Fibroblast of skin of abdomen (primary cell): ENCODE measurements around the gene HS3ST6.
A peak's percentile ranks its signal among the peaks of the same experiment; 100 is the strongest.
"Not testable (repeated sequence)": the region's sequence is repeated elsewhere in the genome, so short reads cannot be mapped to it uniquely, and the experiment has no call there.

Experiments
- DNase-seq: peaks from one replicate; pipeline ENCODE4 v3.0.0-alpha.2; 2013

HS3ST6 gene

GRCh38 chr16:1876468-1876867 is 41.7 kb downstream of the HS3ST6 start:
- no peak for DNase-seq

- not testable (repeated sequence) for DNase-seq
These were observed 42.1 kb downstream of the HS3ST6 start for GRCh38 chr16:1876066-1876465.

- DNase-seq: no peak
These were observed 43.4 kb downstream of the HS3ST6 start for GRCh38 chr16:1874854-1875253.

GRCh38 chr16:1871974-1872635 is 46.1 kb downstream of the HS3ST6 start, which contains the start of gene MEIOB:
Gene MEIOB (minus strand): TSS chr16:1872164. CDS start chr16:1868175, 3,989 bp downstream.
- DNase-seq: peak; percentile 40

GRCh38 chr16:1870365-1871082 is 47.7 kb downstream of the HS3ST6 start:
- peak; percentile 73 for DNase-seq

- no peak for DNase-seq
These were observed 52.1 kb downstream of the HS3ST6 start for GRCh38 chr16:1865902-1866690.

GRCh38 chr16:1863681-1864460 is 54.3 kb downstream of the HS3ST6 start:
- DNase-seq: peak; percentile 32

- no peak for DNase-seq
These were observed 55.8 kb downstream of the HS3ST6 start for GRCh38 chr16:1862394-1862793.

GRCh38 chr16:1861730-1862129 is 56.5 kb downstream of the HS3ST6 start:
- no peak for DNase-seq
